ENCODE measurements around the gene SAC3D1. TPM values are rescaled to one million over a fixed set of nuclear protein-coding genes. Genes with fewer than 3 reads are reported as not detected.

The SAC3D1 gene
- total and polyA plus RNA-seq, 9 of the 15 experiments (the other 6 are each of a cell fraction or from before 2014, with no cell fraction given), result 0.20 to 35.2 (median 5.8) TPM

DNA sequence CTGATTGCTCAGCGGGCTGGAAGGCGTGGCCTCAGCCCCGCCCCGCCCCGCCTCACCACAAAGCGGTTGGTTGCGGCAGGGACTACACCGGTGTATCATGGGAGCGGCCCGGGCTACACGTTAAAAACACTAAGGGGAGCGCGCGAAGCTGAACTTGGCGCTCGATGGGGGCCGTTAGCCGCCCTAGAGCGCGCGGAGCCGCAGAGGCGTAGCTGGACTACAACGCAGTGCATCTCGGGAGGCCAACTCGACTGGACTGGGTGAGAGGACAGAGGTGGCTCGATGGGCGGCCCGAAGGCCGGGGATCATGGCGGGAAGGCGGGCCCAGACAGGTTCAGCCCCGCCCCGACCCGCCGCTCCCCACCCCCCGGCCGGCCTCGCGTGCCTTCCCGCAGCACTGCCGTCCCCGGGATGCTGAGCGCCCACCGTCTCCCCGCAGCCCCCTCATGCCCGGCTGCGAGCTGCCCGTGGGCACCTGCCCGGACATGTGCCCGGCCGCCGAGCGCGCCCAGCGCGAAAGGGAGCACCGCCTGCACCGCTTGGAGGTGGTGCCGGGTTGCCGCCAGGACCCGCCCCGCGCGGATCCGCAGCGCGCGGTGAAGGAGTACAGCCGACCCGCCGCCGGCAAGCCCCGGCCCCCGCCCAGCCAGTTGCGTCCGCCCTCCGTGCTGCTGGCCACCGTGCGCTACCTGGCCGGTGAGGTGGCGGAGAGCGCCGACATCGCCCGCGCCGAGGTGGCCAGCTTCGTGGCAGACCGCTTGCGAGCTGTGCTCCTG is at the start of gene SAC3D1 (continued):
- TF ChIP-seq NEUROD1 (IDR thresholded peaks at IDR 0.05; ENCODE audit: borderline replicate concordance, low read depth, low read length, partially characterized antibody), result peak; percentile 50
- peak; percentile 80 for TF ChIP-seq ESRRA (IDR thresholded peaks at IDR 0.05; ENCODE audit: borderline replicate concordance, low read depth)
- TF ChIP-seq KLF6 (CRISPR knock-in tag; IDR thresholded peaks at IDR 0.05; ENCODE audit: borderline replicate concordance), result peak; percentile 22; the same call in 1 of the 2 replicates
- TF ChIP-seq XRCC5 (IDR thresholded peaks at IDR 0.05; ENCODE audit: low read depth, low read length), result no peak
- no peak for TF ChIP-seq ZNF41 (CRISPR knock-in tag; conservative IDR thresholded peaks at IDR 0.05)
- TF ChIP-seq ZNF175 (CRISPR knock-in tag; IDR thresholded peaks at IDR 0.05; ENCODE audit: low read depth), result no peak
- TF ChIP-seq PREB (CRISPR knock-in tag; IDR thresholded peaks at IDR 0.05), result 0 out of 2 replicates have a peak, but pooled peaks have one; percentile 47
- no peak for TF ChIP-seq PRPF4 (IDR thresholded peaks at IDR 0.05; ENCODE audit: insufficient read depth, low read depth, low read length, poor library complexity, severe bottlenecking)
- TF ChIP-seq MECOM (CRISPR knock-in tag; IDR thresholded peaks at IDR 0.05), result no peak
- peak; percentile 84 for TF ChIP-seq ZNF143 (CRISPR knock-in tag; IDR thresholded peaks at IDR 0.05)
- TF ChIP-seq MYNN (IDR thresholded peaks at IDR 0.05), result no peak
- TF ChIP-seq MYNN (CRISPR knock-in tag; IDR thresholded peaks at IDR 0.05), result no peak
- TF ChIP-seq ATF4 (CRISPR knock-in tag; IDR thresholded peaks at IDR 0.05), result no peak
- TF ChIP-seq GABPB2 (CRISPR knock-in tag; conservative IDR thresholded peaks at IDR 0.05), result no peak
- TF ChIP-seq, protein P1, sequence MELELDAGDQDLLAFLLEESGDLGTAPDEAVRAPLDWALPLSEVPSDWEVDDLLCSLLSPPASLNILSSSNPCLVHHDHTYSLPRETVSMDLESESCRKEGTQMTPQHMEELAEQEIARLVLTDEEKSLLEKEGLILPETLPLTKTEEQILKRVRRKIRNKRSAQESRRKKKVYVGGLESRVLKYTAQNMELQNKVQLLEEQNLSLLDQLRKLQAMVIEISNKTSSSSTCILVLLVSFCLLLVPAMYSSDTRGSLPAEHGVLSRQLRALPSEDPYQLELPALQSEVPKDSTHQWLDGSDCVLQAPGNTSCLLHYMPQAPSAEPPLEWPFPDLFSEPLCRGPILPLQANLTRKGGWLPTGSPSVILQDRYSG (tag; conservative IDR thresholded peaks at IDR 0.05; ENCODE audit: low read depth), result no peak
- peak; percentile 77 for TF ChIP-seq RBBP5 (IDR thresholded peaks at IDR 0.05; ENCODE audit: borderline replicate concordance, insufficient read depth, low read length, poor library complexity, severe bottlenecking)
- TF ChIP-seq GATAD2B (IDR thresholded peaks at IDR 0.05; ENCODE audit: borderline replicate concordance), result no peak
- no peak for TF ChIP-seq RFX7 (CRISPR knock-in tag; IDR thresholded peaks at IDR 0.05)
- TF ChIP-seq ZNF140 (CRISPR knock-in tag; IDR thresholded peaks at IDR 0.05), result no peak
- no peak for TF ChIP-seq SIX5 (IDR thresholded peaks at IDR 0.05; ENCODE audit: borderline replicate concordance in 1 of 2, insufficient read depth in 1 of 2, low read depth in 1 of 2, low read length in 2 of 2)
- no peak for TF ChIP-seq CBX3 (IDR thresholded peaks at IDR 0.05; ENCODE audit: borderline replicate concordance in 1 of 2, low read length in 2 of 2)
- TF ChIP-seq, protein P2, sequence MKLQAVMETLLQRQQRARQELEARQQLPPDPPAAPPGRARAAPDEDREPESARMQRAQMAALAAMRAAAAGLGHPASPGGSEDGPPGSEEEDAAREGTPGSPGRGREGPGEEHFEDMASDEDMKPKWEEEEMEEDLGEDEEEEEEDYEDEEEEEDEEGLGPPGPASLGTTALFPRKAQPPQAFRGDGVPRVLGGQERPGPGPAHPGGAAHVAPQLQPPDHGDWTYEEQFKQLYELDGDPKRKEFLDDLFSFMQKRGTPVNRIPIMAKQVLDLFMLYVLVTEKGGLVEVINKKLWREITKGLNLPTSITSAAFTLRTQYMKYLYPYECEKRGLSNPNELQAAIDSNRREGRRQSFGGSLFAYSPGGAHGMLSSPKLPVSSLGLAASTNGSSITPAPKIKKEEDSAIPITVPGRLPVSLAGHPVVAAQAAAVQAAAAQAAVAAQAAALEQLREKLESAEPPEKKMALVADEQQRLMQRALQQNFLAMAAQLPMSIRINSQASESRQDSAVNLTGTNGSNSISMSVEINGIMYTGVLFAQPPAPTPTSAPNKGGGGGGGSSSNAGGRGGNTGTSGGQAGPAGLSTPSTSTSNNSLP (IDR thresholded peaks at IDR 0.05; ENCODE audit: borderline replicate concordance, low read depth, low read length), result no peak
- TF ChIP-seq TAF1 (IDR thresholded peaks at IDR 0.05; ENCODE audit: control insufficient read depth, extremely low read depth, insufficient read depth, low read length, severe bottlenecking), result peak; percentile 71
